Fibroblast of skin of left biceps (primary cell): ENCODE results near the gene WRNIP1.
"Not testable (repeated sequence)": the region's sequence is repeated elsewhere in the genome, so short reads cannot be mapped to it uniquely, and the experiment has no call there.

ENCODE experiments used
- DNase-seq, 2 experiments: peaks; one replicate each; pipeline ENCODE4 v3.0.0-alpha.2; 2013; ENCODE audit warnings: low read depth in 2 of 2

Gene WRNIP1

DNA sequence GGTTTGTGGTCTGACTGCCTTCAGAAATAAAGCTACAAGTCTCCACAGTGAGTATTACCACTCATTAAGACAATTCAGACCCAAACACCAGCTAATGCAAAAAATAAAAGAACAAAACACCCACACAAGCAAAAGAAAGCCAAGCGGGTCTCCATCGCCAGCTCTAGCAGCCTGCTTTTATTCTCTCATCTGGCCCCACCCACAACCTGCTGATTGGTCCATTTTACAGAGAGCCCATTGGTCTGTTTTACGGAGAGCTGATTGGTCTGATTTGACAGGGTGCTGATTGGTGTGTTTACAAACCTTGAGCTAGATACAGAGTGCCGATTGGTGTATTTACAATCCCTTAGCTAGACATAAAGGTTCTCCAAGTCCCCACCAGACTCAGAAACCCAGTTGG, 2.3 kb upstream of the WRNIP1 start:
- not testable (repeated sequence) for DNase-seq

DNA sequence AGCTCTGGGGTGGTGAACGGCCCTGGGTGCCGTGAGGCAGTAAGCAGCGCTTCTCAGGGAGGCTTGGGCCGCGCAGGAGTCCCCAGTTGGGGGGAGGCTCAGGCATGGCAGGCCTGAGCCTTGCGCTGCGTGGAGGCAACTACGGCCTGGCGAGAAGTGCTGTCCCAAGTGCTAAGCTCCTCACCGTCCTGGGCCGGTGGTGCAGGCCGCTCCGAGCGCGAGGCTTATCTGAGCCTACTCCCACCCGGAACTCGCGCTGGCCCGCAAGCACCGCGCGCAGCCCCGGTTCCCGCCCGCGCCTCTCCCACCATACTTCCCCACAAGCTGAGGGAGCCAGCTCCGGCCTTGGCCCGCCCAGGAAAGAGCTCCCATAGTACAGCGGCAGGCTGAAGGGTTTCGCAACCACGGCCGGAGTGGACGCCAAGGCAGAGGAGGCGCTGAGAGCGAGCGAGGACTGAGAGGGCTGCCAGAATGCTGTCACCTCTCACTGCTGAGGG, 1.8 kb upstream of the WRNIP1 start:
- DNase-seq = no peak

- DNase-seq = no peak
These were observed 1.2 kb upstream of the WRNIP1 start for GRCh38 chr6:2763876-2764540.

DNA sequence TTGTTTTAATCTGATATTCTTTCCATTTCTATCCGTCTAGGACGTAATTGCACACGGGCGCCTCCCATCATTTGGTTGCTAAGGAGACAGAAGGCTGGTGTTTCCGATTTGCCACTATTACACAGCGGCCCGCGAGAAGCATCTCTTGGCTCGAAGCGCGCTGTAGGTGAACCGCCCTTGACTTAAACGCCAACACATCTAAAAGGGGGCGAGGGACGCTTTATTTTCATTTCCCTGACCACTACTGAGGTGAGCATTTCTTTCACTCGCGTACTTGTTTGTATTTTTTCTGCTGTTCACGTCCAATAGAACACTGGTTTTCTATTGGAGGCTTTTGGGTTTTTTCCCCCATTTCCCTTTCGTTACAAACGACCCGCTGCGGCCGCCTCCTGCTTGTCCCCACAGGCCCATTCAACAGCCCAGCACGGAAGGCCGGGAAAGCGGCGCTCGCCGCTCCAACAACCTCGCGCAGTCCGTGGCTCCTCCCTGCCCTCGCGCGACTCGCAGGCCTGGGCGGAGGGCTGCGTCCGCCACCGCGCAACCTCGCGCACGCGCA, 505 bp upstream of the WRNIP1 start:
- no peak for DNase-seq

- DNase-seq = no peak
These were observed 938 bp downstream of the WRNIP1 start for GRCh38 chr6:2765896-2766766.

DNA sequence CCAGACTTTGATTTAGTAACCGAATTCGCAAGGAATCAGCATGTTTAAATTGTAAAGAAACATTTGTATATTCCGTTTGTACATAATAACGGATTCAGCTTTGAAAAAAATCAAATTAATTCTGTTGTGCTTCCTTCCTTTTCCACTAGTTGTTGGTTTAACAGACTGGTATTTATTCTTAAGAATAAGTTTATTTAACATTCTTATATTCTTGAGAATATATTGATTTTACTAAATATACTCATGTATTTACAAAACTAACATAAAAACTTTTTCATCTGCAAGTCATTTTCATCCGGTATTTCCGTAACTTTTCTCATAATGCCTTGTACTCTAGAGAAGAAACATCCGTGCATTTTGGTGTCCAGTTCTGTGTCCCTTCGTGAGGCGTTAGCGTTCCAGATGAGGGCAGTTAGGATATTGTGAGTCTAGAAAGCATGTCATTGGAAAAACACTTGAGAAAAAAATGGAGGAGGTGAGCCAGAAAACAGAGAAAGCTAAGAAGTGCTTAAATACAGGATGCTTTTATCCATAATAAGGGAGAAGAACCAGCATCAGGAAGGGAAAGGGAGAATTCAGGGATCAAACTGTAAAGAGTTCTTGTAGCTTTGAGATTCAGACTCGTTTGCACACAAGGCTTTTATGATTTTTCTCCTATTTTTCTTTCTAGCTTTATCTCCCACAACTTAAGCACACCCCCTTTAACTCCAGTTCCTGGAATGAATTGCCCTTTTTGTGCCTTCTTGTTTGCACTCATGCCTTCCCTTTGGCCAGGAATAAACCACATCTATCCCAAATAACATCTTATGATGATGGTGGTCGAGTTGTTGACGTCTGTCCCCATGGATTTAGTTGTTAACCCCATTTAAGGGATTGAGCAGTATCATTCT, 1.8 kb downstream of the WRNIP1 start:
- no peak for DNase-seq

GRCh38 chr6:2767657-2768524, 2.7 kb downstream of the WRNIP1 start:
- DNase-seq = no peak

GRCh38 chr6:2768696-2769095, 3.5 kb downstream of the WRNIP1 start:
- no peak for DNase-seq

- no peak for DNase-seq
These were observed 5.0 kb downstream of the WRNIP1 start for GRCh38 chr6:2770171-2770570.

- no peak for DNase-seq
These were observed 5.9 kb downstream of the WRNIP1 start for GRCh38 chr6:2771079-2771478.

DNA sequence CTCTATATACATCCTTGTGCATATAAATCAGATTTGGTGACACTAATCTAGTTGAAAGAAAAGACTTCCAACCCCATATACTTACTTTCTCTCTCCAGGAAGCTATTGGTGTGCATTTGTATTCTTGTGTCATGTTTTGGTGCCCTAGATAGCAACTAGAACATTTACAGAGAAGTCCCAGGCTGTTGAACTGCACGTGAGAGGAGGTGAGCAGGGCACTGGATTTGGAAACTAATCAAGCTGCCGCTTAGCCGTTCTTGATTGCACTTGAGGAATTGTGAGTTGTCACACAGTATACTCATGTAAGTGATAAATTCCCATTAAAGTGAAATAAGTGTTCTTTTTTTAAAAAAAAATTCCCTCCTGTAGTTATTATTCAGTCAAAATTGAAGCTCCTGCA, 7.6 kb downstream of the WRNIP1 start:
- no peak for DNase-seq

DNA sequence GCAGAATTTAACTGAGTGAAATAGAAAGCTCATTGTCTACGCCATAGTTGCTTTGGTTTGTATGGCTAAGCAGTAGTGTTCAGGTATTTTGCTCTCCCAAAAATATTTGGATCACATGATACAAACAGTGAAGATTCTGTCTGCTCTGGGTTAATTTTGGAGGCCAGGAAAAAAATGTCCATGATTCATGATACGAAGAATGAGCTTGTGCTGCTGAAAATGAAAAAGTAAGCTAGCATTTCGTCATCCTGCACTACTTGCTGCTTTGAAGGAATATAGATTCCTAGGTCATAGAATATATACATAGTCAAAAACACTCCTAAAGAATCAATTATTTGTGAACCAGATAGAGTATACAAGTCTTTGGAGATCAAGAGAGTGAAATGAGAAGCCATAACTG, 8.3 kb downstream of the WRNIP1 start:
- no peak for DNase-seq

DNA sequence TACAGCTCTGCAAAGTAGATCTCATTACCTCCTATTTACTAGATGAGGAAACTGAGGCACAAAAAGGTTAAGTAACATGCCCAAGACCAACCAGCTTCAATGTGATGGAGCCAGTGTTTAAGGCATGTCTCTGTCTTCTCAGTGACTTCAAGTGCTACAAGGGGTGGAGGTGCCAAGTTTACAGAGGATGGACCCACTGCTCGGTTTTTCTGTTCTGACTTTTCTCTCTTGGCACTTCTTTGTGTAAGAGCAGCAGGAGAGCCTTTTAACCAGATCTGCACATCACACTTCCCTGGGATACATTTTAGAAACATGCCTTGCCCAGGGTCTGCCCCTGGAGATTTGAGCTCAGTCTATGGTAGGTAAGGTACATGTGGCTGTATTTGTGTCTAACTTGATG, 9.8 kb downstream of the WRNIP1 start:
- no peak for DNase-seq

DNA sequence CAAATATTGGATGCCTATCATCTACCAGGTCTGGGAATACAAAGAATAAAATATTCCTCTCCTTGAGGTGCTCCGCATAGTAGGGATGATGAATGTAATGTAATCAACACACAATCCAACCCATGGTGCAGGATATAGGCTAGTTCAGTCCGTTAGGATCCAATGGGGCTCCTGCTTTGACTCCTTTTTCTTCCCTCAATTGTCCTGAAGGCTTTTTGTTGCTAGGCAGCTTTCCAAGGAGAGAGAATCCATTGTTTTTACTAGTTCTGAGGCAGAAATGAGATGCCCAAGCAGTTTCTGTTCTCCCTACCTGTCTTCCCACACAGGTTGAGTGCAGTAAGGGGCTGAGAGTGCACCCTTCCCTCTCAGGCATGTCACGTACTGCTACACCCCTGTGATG, 12.1 kb downstream of the WRNIP1 start:
- DNase-seq = no peak

GRCh38 chr6:2780102-2780737, 15.0 kb downstream of the WRNIP1 start:
- no peak for DNase-seq

- DNase-seq = no peak
These were observed 16.6 kb downstream of the WRNIP1 start for GRCh38 chr6:2781685-2782355.

DNA sequence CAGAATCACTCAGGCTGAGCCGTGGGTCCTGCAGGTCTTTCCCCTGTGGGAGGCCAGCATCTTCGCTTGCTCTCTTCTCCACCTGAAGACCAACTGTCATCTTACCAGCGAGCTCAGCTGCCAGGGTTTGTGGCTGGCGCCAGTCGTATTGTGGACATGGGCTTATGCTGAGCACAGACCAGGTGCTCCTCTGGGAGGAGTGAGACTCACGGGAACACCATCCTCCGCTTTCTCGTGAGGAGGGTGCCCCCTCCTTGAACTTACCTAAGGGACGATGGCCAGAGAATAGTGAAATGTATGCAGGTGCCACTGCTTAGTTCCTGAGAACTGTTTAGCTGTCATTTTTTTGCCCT, 17.1 kb downstream of the WRNIP1 start:
- no peak for DNase-seq

DNA sequence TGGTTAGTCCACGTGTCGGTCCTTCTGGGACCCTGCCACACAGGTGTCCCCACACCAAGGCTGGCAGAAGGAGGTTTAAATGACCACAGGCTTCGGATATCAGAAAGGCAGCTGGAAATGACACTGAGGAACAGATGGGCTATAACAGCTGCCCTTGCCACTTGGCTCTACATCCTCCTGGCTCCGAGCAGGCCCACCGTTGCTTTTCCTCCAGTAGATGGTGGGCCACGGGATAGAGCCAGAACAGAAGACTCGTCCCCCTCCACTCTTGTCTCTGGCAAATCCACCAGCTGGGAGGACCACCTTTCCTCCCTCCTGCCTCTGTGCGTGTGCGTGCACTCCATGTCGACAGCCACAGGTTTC, 17.6 kb downstream of the WRNIP1 start:
- no peak for DNase-seq

- DNase-seq = no peak
These were observed 18.2 kb downstream of the WRNIP1 start for GRCh38 chr6:2783188-2783963.
